NB4 (cell line): ENCODE measurements around the gene MAP3K12.

Source experiments
- MYC ChIP-seq: IDR thresholded peaks from 2 replicates; pipeline ENCODE4 v1.6.1; 2011; ENCODE audit warnings: low read depth, low read length
- POLR2A ChIP-seq: IDR thresholded peaks from 2 replicates; pipeline ENCODE4 v1.6.1; 2011; ENCODE audit warnings: mild to moderate bottlenecking; ENCODE audit not compliant: insufficient read length; ENCODE audit errors: extremely low read depth
- TF ChIP-seq, protein P1 (sequence below): IDR thresholded peaks from one replicate; pipeline ENCODE4 v1.5.1; 2012; ENCODE audit warnings: low read depth, low read length
- TF ChIP-seq, protein P2 (sequence below): IDR thresholded peaks from 2 replicates; pipeline ENCODE4 v1.6.1; 2011; ENCODE audit warnings: low read depth, low read length

DNA sequence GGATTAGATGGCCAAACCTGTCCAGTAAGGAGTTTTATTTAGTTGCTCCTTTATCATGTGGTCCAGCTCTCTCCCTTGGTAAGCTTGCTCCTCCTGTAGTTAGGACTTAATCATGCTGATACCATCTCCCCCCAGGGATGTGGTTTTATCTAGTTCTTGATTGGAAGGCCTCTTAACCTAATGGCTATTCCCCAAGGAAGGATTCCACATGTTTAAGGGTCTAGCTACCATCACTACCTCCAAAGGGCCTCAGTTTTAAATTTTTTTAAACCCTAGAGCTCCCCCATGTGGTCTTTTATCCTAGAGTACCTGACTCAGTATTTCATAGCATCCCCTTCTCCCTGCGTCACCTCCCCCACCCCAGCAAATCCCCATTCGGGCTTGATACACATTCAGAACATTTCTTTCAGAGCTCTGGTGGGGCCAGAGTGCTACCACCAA lies 22.5 kb downstream of the MAP3K12 start:
- TF ChIP-seq, protein P1, sequence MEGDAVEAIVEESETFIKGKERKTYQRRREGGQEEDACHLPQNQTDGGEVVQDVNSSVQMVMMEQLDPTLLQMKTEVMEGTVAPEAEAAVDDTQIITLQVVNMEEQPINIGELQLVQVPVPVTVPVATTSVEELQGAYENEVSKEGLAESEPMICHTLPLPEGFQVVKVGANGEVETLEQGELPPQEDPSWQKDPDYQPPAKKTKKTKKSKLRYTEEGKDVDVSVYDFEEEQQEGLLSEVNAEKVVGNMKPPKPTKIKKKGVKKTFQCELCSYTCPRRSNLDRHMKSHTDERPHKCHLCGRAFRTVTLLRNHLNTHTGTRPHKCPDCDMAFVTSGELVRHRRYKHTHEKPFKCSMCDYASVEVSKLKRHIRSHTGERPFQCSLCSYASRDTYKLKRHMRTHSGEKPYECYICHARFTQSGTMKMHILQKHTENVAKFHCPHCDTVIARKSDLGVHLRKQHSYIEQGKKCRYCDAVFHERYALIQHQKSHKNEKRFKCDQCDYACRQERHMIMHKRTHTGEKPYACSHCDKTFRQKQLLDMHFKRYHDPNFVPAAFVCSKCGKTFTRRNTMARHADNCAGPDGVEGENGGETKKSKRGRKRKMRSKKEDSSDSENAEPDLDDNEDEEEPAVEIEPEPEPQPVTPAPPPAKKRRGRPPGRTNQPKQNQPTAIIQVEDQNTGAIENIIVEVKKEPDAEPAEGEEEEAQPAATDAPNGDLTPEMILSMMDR: peak; percentile 29
- TF ChIP-seq MYC: no peak
- TF ChIP-seq POLR2A: no peak
- TF ChIP-seq, protein P2, sequence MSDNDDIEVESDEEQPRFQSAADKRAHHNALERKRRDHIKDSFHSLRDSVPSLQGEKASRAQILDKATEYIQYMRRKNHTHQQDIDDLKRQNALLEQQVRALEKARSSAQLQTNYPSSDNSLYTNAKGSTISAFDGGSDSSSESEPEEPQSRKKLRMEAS: 0 out of 2 replicates have a peak, but pooled peaks have one; percentile 11
